SK-N-SH (cell line): Measurements from ENCODE around the gene AUTS2.

Experiments used
- CTCF ChIP-seq: fragments of 200-600 bp; sonication (generic); IDR thresholded peaks from 2 replicates; pipeline ENCODE4 v1.6.1; 2017; ENCODE audit warnings: antibody characterized with exemption, mild to moderate bottlenecking, moderate library complexity
- FOSL2 ChIP-seq: IDR thresholded peaks from 2 replicates; pipeline ENCODE4 v1.4.0; 2012; ENCODE audit warnings: low read depth, mild to moderate bottlenecking, moderate library complexity, borderline replicate concordance
- FOXM1 ChIP-seq: IDR thresholded peaks from 2 replicates; pipeline ENCODE4 v1.4.0; 2012; ENCODE audit warnings: low read depth, mild to moderate bottlenecking
- JUND ChIP-seq: IDR thresholded peaks from 2 replicates; pipeline ENCODE4 v1.4.0; 2012
- MEF2A ChIP-seq: IDR thresholded peaks from 2 replicates; pipeline ENCODE4 v1.4.0; 2012; ENCODE audit warnings: low read depth, borderline replicate concordance
- NFIC ChIP-seq: IDR thresholded peaks from 2 replicates; pipeline ENCODE4 v1.4.0; 2012; ENCODE audit warnings: borderline replicate concordance
- POLR2AphosphoS5 ChIP-seq: IDR thresholded peaks from 2 replicates; pipeline ENCODE4 v1.6.1; 2012; ENCODE audit warnings: low read depth, low read length
- RAD21 ChIP-seq: IDR thresholded peaks from 2 replicates; pipeline ENCODE4 v1.6.1; 2012; ENCODE audit warnings: mild to moderate bottlenecking, low read length
- TCF12 ChIP-seq: IDR thresholded peaks from 2 replicates; pipeline ENCODE4 v1.4.0; 2012
- TF ChIP-seq, protein P1 (sequence below): IDR thresholded peaks from 2 replicates; pipeline ENCODE4 v1.6.1; 2012; ENCODE audit warnings: mild to moderate bottlenecking, low read depth, low read length, moderate library complexity
- TF ChIP-seq, protein P2 (sequence below): IDR thresholded peaks from 2 replicates; pipeline ENCODE4 v1.4.0; 2012; ENCODE audit warnings: low read depth, borderline replicate concordance
- TF ChIP-seq, protein P3 (sequence below): IDR thresholded peaks from 2 replicates; pipeline ENCODE4 v1.4.0; 2012; ENCODE audit warnings: low read depth

DNA sequence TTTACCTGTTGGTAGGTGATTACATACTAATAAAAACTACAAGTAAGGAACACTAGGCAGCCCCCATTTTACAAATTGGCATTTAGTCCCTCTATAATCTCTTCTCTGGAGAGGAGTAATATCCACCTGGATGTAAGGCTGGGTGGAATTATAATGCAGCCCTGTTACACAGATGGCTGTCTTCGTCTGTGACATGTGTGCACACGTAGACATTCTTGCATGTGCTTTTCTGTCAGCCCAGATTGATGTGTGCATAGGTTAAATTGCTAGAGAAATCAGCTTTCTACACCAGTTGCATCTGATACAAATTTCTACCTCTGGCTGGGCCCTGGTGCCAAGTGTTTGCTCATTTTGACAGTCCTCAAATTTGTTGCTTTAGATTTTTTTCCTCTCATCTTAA is 715.9 kb downstream of the AUTS2 start:
- TF ChIP-seq CTCF (no peak), JUND (no peak), POLR2AphosphoS5 (no peak), MEF2A (no peak), FOXM1 (no peak), NFIC (no peak), RAD21 (no peak), TCF12 (no peak), FOSL2 (no peak)
- TF ChIP-seq, protein P1, sequence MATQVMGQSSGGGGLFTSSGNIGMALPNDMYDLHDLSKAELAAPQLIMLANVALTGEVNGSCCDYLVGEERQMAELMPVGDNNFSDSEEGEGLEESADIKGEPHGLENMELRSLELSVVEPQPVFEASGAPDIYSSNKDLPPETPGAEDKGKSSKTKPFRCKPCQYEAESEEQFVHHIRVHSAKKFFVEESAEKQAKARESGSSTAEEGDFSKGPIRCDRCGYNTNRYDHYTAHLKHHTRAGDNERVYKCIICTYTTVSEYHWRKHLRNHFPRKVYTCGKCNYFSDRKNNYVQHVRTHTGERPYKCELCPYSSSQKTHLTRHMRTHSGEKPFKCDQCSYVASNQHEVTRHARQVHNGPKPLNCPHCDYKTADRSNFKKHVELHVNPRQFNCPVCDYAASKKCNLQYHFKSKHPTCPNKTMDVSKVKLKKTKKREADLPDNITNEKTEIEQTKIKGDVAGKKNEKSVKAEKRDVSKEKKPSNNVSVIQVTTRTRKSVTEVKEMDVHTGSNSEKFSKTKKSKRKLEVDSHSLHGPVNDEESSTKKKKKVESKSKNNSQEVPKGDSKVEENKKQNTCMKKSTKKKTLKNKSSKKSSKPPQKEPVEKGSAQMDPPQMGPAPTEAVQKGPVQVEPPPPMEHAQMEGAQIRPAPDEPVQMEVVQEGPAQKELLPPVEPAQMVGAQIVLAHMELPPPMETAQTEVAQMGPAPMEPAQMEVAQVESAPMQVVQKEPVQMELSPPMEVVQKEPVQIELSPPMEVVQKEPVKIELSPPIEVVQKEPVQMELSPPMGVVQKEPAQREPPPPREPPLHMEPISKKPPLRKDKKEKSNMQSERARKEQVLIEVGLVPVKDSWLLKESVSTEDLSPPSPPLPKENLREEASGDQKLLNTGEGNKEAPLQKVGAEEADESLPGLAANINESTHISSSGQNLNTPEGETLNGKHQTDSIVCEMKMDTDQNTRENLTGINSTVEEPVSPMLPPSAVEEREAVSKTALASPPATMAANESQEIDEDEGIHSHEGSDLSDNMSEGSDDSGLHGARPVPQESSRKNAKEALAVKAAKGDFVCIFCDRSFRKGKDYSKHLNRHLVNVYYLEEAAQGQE, result no peak
- TF ChIP-seq, protein P2, sequence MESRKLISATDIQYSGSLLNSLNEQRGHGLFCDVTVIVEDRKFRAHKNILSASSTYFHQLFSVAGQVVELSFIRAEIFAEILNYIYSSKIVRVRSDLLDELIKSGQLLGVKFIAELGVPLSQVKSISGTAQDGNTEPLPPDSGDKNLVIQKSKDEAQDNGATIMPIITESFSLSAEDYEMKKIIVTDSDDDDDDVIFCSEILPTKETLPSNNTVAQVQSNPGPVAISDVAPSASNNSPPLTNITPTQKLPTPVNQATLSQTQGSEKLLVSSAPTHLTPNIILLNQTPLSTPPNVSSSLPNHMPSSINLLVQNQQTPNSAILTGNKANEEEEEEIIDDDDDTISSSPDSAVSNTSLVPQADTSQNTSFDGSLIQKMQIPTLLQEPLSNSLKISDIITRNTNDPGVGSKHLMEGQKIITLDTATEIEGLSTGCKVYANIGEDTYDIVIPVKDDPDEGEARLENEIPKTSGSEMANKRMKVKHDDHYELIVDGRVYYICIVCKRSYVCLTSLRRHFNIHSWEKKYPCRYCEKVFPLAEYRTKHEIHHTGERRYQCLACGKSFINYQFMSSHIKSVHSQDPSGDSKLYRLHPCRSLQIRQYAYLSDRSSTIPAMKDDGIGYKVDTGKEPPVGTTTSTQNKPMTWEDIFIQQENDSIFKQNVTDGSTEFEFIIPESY, result no peak
- TF ChIP-seq, protein P3, sequence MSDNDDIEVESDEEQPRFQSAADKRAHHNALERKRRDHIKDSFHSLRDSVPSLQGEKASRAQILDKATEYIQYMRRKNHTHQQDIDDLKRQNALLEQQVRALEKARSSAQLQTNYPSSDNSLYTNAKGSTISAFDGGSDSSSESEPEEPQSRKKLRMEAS, result no peak
